KG1 (cell line): ENCODE data around the gene TALDO1.
"Not testable (repeated sequence)": the region's sequence is repeated elsewhere in the genome, so short reads cannot be mapped to it uniquely, and the experiment has no call there.

Source experiments
- DNase-seq: peaks from one replicate; lab custom pipeline; 2025; lab: John Stamatoyannopoulos, UW

TALDO1 gene

DNA sequence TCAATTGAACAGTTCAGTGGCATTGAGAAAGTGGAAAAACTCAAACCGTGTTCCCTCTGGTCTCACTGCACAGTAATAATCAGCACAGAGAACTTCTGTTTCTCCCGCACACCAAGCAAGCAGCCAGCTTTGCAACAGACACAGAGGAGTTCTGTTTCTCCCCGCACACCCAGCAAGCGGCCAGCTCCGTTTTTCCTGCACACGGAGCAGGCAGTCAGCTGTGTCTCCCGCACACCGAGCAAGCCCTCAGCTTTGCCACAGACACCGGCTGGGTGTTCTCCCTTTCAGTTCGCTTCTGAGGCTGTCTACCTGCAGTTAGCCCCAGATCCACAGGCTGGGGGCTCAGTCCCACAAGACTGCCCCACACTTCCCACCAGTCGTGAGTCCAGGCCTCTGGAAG lies 9.9 kb upstream of the TALDO1 start:
- DNase-seq = no peak

DNA sequence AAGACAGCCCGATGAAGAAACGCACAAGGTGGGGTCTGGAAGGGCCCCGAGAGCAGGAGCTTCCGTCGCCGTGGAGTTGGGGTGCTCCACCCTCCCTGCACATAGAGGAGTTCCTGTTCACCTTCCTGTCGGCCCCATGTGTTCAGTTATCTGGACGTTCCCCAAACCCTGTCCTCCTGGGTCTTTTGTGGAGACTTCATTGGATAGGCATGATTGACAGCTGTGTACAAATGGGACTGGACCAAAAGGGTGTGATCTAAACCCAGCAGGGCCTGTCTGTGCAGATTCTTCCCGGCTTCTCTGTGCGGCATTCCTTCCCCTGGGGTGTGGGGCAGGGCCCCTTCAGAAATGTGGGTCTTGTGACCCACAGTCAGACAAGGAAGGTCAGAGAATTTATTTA lies 9.4 kb upstream of the TALDO1 start:
- DNase-seq = not testable (repeated sequence)

- DNase-seq = no peak
These were observed 5.1 kb upstream of the TALDO1 start for GRCh38 chr11:742156-742546.

GRCh38 chr11:742571-743201 lies 4.6 kb upstream of the TALDO1 start:
- DNase-seq = no peak

DNA sequence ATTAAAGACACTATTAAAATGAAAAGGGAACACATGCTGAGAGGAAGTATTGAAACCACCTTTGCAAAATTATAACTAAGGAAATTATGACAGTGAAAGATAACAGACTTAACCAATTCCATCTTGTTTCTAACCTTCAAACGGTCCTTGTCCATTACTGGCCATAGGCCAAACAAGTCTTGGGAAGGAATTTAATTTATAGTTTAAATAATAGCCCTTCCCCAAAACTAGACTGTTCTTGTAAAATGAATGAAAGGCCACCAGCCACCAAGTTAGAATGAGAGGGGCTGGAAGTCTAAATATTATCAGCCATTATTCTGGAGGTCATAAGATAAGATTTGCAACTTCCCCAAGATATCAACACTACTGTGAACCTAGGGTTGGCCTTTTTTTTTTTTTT lies 1.8 kb upstream of the TALDO1 start:
- DNase-seq = no peak

DNA sequence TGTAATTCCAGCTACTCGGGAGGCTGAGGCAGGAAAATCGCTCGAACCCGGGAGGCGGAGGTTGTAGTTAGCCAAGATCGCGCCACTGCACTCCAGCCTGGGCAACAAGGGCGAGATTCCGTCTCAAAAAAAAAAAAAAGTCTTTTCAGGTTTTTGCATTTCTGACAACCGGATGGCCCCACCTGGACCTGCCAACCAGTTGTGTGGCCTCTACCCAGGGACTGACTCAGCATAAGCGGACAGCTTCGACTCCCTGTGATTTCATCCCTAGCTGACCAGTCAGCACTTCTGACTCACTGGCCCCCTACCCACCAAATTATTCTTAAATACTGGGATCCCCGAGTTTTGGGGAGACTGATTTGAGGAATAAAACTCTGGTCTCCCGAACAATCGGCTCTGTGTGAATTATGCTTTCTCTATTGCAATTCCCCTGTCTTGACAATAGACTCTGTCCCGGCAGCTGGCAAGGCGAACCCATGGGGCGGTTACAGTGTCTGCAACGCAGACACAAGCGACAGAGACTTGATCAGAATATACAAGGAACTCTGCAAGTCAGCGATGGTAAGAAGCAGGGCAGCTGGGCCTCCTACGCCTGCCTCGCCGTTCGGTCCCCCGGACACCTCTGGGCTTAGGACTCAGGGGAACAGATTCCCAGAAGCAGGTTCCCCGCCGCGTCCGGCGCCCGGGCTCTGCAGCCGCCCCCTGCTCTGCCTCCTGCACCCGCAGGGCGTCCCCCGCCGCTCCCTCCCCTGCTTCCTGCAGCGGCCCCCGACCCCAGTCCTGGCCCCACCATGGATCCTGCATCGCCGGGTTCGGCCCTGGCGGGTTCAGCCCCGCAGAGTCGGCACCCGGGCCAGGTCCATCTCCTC lies 741 bp upstream of the TALDO1 start:
- DNase-seq = peak; percentile 33

- DNase-seq = no peak
These were observed 719 bp downstream of the TALDO1 start for GRCh38 chr11:748007-748359.

DNA sequence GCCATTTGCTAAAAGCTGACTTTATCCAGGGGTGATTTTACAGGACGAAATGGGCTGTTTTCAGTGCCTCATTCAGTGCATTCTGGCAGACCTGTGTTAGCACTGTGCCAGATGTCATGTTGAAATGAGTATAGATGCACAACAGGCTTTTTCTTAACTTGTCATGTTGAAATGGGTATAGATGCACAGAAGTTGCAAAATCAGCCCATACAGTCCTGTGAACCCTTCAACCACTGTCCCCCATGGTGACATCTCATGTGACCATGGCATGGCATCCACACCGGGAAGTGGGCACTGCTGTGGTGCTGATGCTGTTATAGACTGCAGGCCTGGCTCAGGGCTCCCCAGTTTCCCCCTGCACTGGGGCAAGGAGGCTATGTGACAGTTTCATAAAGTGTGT lies 2.5 kb downstream of the TALDO1 start:
- DNase-seq = no peak

DNA sequence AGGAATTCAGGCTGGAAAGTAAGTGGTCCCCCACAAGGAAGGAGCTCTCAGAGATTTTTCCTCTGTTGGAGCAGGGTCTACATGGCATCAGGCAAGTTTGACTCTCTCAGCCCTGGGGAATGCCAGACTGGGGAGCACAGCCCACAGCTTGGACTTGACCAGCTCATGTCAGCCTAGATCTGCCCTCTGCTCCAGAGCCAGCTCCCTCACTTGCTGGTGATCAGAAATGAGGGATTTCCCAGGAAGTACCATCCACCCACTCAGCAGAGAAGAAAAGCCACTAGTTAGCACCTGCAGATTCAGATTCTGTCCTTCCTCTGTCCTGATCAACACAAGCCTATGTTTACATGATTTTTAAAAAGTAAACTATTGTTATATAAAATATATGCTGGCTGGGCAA lies 13.0 kb downstream of the TALDO1 start:
- no peak for DNase-seq

DNA sequence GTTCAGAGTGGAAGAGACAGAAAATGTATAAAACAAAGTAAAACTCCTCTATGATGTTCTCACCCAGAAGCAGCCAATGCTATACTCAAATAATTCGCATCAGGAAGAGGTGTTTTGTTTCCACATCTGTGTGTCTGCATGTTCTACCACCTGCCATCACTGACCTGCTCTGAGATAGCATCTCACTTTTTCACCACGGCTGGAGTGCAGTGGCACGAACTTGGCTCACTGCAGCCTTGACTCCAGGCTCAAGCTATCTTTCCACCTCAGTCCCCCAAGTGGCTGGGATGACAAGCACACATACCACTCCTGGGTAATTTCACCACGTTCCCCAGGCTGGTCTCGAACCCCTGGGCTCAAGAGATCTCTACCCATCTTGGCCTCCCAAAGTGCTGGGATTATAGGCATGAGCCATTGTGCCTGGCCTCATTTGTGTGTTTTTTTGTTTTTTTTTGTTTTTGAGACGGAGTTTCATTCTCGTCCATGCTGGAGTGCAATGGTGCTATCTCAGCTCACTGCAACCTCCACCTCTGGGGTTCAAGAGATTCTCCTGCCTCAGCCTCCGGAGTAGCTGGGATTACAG lies 14.4 kb downstream of the TALDO1 start:
- no peak for DNase-seq

DNA sequence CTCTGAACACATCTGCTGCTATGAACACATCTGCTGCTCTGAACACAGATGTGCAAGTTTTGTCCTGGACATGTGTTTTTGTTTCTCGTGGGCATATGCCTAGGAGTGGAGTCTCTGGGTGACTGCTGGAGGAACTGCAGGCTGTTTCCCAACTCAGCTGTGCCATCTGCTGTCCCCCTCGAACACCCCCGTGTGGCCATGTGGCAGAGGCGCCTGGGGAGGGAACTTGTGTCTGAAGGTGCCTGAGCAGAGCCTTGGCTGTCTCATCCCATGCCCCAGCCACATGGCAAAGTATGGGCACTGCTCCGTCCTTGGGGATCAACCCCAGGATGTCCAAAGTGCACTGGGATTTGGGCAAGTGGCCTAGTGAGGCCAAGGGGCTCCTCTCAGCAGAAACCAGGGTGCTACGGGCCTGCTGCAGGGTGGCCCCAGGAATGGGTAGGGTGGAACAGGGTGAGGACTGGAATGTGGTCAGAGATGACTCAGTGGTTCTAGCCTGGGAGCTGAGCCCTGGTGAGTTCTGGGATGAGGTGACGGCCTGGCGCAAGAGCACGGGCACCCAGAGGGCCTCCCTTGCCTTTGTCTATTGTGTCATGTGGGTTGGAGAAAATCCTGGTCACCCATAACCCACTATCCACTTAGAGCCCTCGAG lies 15.3 kb downstream of the TALDO1 start:
- DNase-seq = no peak

DNA sequence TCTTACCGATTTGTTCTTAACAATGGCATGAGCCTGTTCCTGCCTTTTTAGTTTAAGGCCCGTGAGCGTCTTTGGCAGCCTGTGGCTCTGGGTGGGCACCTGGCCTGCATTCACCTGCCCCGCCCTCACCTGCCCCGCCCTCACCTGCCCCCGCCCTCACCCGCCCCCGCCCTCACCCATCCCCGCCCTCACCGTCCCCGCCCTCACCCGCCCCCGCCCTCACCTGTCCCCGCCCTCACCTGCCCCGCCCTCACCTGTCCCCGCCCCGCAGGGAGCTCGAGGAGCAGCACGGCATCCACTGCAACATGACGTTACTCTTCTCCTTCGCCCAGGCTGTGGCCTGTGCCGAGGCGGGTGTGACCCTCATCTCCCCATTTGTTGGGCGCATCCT lies 15.8 kb downstream of the TALDO1 start:
- DNase-seq = no peak

GRCh38 chr11:763549-764321 lies 16.5 kb downstream of the TALDO1 start:
- DNase-seq = no peak

DNA sequence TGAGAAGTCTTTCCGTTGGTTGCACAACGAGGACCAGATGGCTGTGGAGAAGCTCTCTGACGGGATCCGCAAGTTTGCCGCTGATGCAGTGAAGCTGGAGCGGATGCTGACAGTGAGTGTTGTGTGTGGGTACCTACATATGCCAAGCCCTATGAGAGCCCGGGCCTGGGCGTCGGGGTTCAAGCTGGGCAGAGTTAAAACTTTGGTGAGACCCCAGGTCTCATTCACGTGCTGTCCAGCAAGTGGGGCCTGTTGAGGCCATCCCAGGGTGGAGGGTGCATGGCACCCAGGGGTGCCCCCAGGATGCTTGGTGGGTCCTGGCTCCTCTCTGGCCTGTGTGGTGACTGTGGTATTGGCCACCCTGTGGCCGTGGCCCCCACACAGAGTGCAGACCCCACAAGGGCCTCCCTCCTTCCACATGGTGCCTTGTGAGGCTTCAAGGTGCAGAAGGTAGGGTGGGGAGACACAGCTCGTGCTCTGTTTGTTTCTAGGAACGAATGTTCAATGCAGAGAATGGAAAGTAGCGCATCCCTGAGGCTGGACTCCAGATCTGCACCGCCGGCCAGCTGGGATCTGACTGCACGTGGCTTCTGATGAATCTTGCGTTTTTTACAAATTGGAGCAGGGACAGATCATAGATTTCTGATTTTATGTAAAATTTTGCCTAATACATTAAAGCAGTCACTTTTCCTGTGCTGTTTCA lies 17.2 kb downstream of the TALDO1 start:
- no peak for DNase-seq

- DNase-seq = no peak
These were observed 17.9 kb downstream of the TALDO1 start for GRCh38 chr11:765025-765801.

GRCh38 chr11:765802-766091 lies 18.5 kb downstream of the TALDO1 start:
- DNase-seq = no peak

GRCh38 chr11:766106-766935 lies 19.1 kb downstream of the TALDO1 start:
- no peak for DNase-seq

- no peak for DNase-seq
These were observed 19.6 kb downstream of the TALDO1 start for GRCh38 chr11:766936-767210.

GRCh38 chr11:767238-767637 lies 20.0 kb downstream of the TALDO1 start:
- DNase-seq = no peak
